Measurements from ENCODE around the gene AAMP.
A peak's percentile ranks its signal among the peaks of the same experiment; 100 is the strongest.

AAMP gene

DNA sequence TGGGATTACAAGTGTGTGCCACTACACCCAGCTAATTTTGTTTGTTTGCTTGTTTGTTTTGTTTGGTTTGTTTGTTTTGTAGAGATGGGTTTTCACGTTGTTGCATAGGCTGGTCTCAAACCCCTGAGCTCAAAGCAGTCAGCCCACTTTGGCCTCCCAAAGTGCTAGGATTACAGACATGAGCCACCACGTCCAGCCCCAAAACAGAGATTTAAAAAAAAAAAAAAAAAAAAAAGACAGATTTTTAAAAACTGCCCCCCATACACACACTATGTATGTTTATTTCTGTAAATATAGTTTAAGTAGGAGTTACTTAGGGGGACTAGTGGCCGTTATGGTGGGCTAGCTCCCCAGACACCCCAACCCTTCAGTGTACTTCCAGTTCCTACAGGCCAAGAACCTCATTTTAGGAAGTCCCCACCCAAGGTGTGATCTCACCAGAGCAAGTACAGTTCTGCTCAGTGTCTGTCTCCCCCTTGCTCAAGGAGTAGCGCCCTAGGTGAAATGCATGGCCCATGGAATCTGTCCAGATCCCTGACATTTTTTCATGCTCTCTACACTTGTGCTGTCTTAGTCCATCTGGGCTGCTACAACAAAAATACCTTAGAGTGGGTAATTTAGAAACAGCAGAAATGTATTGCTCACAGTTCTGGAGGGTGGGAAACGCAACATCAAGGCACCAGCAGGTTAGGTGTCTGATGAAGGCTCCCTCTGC lies 23.9 kb upstream of the AAMP start:
- no peak for DNase-seq (ENCODE audit: low read depth, low spot score)

DNA sequence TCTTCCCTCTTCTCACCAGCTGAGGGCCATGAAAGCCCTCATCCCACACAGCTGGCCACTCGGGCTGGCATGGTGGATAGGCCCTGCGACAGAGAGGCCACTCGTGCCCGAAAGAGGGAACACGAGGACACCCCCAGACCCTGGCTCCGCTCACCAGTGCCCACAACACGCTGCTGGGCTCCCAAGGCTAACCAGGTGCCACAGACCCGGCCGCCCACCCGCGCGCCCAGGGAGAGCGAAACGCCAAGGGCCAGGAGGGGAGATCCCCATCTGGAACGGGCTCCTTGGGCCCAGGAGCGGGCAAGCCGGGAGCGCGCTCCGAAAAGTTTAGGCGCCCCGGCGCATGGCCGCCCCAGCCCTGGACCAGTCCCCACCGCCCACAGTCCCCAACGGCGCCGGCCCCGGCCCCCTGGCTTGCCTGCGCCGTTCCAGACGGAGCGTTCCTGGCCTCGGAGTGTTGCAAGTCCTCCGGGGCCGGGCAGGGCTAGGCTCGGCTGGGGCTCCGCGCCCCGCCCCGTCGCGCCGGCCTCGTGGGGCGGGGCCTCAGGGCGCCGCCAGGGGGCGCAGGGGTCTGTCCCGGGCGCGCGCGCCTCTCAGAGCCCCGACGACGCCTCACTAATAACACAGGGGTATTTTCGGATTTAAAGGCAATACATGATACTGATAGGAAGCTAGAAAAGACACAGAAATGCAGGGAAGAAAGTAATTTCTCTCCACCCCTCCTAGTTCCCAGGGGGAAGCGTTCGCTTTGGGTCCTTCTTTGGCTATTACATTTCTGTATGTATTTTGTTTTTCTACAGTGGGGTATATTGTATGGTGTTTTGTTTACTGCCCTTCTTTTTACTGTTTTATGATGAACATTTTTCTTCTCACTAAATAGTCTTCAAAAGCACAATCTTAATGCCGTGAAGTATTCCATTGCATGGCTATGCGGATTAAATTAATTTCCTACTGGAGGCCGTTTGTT lies 22.4 kb upstream of the AAMP start, which contains the start of gene TMBIM1:
Gene TMBIM1 (minus strand): TSS at position 456 of the 967 bp plus-strand sequence. CDS start 10,362 bp downstream, outside the sequence.
- peak; percentile 75 for DNase-seq (ENCODE audit: low read depth, low spot score)

DNA sequence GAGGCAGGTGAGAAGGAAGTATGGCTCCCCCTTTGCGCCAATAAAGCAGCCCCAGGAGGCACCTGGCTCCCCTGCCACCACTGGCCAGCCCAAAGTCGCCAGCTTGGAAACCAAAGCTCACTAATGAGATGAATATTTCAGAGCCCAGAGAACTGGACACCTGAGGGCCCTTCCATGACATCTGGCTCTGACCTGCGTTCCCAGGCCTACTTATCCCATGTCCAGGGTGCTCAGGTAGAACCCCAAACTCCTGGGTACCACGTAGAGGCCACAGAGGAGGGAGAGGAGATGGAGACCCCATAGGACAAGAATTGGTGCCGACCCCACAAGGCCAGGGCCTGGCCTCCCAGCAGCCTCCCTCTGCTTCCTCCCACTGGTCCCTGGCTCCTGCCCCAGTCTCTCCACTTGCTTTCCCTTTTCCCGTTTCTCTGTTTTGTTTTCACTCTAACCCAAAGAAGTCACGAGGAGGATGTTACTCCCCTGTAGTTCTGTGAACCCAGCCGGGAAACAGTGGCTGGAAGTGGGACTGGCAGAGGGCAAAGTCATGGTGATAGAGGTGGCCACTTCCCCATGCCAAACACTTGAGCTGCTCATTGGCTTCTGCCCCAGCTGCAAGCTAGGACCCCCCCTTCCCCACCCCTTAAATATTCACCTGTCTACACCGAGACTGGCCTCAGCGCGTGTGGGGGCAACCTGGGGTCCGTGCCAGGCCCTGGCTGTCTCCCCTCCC lies 21.5 kb upstream of the AAMP start:
- DNase-seq (ENCODE audit: low read depth, low spot score), result no peak

DNA sequence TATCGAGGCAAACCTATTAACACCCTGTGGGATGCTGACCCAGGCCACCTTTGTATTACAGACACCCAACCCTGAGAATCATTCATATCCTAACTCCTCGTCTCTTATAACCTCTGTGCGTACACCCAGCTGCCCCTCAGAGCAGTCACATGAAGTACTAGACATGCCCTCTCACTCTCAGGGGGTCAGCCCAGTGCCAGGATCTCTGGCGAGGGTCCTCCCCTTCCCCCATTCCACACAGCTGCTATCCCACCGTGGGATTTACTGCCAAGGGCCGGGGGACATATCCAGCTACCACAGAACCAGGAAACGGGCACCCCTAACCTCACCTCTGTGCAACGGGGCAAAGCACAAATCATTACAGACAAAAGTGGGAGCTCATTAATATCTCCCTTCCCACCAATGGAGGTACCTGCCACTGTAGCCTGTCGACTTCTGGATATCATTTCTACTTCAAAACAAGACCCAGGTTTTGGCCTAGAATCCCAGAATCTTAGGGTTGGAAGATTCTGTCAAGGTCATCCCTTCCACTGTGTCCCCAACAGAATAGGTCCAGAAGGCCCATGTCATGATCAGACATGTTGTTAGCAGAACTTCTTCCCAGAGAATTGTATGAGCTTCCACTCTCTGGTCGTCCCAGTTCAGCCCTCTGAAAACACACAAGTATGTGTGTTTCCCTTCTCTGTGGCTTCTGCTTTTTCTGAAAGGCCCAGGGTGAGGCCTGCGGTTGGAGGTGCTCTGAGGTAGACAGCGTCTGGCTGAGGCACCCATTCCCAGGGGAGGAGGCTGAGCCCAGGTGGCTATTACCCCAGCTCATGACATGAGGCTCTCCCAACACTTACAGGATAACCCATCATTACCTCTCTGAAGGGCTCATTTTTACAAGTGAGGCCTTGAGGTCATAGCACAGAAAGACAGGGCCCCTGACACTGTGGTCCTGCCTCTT lies 20.7 kb upstream of the AAMP start:
- no peak for DNase-seq (ENCODE audit: low read depth, low spot score)

DNA sequence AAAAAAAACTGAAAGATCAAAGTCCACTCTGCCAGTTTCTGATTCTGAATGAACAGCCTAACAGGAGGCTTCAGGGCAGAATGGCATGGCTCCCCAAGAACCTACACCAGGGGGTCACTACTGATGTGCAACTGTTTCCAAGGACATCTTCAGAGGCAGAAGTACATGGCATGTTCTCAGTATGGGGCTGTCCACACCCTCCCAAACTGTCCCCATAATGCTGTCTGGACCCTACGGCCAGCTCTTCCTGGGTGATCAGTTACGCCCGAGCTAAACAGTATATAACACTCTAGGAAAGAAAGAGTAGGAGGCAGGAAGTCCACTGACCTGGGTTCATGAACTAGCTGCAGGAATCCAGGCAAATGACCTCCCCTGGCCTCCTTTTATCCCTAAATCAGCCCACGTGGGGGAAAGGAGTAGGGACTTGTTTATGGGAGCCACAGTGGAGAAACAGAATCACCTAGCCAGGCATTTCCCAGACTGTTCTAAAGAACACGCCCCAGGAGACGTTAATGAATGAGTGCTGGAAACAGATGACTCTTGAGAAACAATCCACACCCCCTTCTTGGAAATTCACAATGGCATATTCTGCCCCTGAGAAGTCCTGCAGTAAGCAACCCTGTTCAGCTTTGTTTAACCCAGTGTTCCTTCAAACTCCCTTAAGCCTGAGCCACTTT lies 19.8 kb upstream of the AAMP start:
- DNase-seq (ENCODE audit: low read depth, low spot score), result no peak

DNA sequence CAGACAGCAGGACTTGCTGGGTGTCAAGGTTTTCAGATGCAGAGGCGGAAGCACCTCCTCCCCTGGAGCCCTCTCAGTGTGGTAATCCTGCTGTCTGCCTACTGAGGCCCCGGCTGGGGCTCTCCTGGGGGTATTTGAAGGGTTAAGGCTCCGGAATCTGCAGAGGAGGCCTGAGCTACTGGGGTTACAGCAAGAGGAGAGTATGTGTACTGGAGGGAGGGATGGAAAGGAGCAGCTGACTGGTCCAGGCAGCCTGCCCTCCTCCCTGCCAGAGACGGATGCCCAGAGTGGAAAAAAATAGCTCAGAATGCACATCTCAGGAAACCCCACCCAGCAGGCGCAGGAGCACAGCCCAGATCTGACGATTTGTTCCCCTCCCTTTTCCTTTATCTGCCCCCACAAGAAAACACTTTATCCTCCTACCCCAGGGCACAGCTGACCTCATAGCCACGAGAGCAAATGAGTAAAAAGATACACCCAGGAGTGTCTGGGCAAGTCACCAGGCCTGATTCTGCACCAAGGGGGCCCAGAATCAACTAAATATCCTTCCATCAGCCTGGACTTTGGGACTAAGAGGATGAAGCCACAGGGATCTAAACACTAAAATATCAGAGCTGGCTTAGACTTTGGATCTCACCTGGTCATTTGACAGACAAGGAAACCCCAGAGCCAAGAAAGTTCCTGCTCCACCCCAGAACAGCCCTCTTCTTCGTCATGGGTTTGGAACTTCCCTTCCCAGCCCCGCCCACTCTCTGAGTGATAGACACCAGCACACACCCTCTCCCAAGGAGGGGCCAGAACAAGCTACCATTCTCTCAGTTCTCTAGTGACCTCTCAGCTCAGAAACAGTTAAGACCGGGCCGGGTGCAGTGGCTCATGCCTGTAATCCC lies 16.9 kb upstream of the AAMP start:
- peak; percentile 94 for DNase-seq (ENCODE audit: low read depth, low spot score)

DNA sequence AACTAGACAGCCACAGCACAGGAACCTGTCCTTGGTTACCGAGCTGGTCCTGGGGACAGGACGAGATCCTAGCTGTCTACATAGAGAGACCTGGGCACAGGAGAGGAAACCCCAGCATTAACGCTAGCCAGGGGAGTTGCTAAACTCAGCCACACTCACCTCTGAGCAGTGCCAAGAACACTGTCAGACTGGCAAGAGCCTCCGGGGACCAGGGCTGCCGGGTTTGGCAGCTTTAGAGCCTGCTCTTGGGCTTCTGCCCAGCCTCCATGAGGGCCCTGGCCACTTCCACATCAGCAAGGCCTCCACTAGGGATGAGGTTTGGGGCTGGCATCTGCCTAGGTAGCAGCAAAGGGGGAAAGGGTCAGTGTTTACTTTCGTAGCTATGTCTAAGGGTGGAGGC lies 15.7 kb upstream of the AAMP start:
- DNase-seq (ENCODE audit: low read depth, low spot score), result no peak

DNA sequence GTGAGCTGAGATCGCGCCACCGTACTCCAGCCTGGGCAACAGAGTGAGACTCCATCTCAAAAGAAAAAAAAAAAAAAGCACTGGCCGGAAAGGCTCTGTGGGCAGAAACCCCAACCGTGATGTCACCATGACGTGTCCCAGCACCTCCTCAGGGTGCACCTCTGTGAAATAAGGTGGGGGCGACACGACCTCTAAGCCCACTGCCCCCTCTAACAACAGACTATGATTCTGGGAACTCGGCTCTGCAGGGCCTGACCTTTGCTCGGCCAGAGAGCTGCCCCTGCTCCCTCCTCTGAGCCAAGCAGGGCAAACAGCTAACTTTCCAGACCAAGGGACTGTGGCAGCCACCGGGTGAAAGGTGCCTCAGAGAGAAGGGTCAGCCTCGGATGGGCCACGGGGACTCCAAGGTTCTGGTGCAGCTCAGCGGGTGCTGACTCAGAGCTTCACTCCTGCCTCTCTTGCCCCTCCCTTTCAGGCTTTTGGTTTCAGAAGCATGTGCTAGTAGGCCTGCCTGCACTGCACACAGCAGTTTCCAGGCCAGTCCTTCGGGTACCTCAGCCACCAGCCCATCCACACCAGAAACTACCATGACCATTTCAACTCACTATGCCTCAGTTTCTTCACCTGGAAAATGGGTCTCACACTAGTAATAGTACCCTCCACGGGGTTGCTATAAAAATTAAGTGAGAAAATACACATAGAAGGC lies 14.3 kb upstream of the AAMP start:
- DNase-seq (ENCODE audit: low read depth, low spot score), result peak; percentile 53

DNA sequence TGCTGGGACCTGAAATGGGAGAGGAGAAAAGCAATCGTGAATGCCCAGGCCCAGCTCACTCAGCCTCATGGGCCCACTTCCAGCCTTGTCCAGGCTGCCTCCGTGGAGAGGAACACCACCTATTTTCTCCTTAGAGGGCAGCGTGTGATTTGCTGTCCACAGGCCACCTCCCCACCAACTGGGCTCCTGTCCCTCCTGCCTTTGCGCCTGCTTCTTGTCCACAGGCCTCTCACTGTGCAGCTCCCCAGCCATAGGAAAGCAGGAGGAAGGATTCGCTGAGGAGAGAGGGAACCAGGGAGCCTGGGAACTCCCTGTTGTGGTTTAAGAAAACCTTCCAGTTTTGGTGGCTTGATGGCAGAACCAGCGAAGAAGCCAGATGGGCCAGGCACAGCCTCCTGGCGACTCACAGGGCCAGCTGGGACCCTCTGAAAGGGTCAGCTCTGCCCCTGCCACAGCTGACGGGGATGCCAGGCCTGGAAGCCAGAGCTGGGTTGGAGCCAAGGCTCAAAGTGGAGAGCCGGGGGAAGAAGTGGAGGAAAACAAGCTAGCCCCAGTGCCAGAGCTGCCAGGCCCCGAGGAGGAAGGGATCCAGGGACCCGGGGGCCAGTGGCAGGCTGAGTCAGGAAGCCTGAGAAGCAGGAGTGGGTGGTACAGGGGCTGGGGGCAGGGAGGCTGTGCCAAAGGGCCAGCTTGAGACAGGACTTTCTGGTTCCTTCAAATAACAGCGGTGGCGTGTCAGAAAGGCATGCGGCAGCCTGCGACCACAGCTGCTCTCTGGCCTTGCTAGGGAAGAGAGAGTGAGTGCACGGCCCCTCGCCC lies 12.4 kb upstream of the AAMP start:
- DNase-seq (ENCODE audit: low read depth, low spot score), result peak; percentile 80

DNA sequence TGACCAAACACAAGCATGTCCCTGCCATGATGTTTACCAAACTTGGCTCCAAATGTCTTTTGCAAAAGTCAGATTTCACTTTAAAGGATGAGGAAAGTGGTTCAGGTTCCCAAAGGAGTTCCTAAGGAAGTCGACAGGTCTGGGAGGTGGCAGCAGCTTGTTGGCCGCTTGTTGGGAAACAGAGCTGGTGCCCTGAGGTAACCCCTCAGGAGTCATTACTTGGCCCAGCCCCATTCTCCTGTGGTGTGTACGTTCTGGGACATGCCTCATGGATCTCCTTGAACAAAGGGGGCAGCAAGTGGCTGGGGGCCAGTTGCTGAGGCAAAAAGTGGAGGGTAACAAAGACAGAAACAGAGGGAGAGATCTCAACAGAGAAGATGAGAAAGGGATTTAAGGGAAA lies 11.5 kb upstream of the AAMP start:
- DNase-seq (ENCODE audit: low read depth, low spot score), result no peak

DNA sequence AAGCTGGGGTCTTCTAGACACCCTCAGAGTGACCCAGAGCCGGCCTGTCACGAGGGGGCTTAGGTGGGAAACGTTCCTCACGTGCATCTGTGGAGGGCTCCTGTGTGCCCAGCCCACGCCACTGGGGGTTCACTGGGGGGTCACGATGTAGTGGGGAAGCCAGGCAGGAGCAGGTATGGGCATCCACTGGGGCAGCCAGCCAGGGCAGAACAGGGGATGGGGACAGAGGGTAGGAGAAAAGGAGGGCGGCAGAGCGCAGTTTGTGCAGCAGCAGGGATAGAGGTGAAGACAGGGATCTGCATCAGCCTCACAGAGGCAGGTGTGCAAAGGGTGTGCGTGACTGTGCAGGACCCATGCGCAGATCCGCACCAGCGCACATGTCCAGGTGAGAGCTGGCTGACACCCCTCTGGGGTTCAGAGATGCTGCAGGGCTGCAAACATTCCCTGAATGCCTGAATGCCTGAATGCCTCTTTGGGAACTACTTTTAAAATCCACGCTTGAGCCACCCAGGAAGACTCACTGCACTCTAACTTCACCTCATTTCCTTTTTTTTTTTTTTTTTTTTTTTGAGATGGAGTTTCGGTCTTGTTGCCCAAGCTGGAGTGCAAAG lies 10.4 kb upstream of the AAMP start:
- DNase-seq (ENCODE audit: low read depth, low spot score), result no peak

DNA sequence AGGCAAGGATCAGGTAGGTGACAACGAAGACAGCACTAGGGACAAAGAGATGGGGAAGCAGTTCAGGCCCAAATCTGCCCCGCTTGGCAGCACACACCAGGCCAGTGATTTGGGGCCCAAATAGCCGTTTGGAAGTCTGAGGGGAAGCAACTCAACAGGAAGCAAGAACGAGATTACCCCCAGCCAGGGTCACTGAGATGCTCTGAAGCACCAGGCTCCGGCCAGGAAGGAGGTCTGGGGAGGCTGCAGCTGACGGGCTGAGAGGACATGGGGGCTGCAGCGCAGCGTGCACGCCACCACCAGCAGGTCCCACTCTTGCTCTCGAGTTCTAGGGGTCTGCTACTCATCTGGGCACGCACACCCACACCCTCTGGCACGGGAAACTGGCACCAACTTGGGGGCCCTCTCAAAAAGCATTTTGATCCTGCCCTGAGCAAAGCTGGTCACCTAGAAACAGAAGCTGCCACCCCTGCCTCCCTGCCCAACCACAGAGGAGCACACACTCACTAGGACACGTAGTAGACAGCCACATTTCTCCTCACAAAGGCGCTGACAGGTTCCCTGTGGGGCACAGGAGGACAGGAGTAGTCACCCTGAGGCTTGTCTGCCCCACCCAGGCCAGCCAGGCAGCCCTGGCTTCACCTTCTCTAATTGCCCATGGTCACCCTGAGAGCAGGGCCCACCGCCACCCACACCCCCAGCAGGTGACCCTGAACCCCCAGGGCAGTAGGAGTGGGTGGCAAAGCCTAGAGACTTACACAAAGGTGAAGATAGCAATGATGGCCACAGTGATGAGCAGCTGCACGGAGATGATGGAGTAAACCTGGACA lies 8.8 kb upstream of the AAMP start:
- DNase-seq (ENCODE audit: low read depth, low spot score), result no peak

DNA sequence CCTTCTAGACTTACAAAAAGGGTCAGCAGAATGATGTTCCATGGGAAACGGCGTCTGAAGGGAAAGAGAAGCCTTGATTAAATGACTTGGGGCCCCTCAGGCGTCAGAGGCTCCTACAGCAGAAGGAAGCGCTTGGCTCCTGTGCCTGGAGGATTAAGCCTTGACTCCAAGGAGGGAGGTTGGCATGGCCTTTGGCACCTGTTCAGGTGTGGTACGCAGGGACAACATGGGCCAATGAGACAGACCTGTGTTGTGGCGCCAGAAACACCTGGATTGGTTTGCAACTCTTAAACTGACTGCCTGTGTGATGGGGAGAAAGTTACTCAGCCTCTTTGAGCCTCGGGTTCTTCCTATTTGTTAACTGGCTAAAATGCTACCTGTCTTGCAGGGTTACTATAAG lies 8.0 kb upstream of the AAMP start:
- DNase-seq (ENCODE audit: low read depth, low spot score), result no peak

DNA sequence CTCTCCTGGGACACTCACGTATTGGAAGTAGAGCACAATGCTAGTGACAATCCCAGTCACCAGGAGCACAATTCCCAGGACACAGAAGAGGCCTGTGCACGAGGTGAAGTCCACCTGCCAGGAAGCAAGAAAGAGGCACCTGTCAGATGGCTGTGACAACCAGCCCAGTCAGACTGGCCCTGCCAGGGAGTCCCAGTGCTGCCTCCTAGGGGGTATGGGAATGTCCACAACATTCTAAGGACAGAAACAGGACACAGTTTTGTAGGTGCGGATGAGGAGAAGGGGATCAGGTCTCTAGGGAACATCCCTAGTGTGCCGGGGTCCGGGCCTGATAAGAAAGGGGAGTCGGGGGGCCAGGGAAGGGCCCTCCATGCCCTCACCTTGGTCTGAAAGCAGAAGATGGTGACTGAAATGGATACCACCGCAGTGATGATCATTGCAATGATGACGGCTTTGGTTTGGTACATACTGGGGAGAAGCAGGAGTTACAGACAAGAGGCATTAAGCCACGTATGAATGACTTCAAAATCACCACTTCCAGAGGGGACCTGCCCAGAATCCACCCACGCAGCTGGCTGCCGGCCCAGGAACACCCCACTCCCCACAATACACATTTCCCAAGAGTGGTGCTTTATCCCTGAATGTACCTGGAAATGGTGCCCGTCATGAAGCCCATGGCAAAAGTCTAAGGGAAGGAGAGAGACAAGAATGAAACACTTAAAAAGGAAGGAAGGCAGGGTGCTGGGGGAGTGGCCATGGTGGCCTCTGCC lies 7.2 kb upstream of the AAMP start:
- no peak for DNase-seq (ENCODE audit: low read depth, low spot score)

DNA sequence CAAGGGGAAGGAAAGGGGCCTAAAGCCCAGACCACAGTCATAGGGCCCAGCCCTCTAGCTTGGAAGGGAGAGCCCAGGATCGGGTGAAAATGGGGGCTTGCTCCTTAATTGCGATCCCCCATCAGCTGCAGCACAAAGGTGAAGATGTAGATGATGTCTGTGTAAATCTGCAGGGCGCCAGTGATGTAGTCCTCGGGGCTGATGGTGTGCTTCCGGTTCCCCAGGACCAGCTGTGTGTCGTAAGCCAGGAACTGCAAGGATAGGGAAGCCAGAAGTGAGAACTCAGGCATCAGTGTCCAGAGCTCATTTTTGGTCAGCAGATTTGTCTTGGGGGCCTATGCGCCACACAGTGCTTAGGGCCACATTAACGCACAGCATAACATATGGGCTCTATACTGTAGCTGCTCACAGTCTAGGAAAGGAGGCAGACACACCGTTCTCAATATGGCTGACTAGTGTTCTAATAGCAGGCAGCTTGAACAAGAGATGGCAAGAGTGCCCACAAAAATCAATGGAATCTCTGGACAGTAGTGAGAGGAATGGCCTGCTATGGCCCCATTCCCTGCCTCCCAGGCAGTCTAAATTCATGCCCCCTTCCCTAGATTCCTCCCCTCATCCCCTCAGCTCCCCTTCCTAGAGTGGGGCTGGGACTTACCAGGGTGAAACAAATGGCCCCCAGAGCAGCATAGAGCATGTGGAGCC lies 5.6 kb upstream of the AAMP start:
- DNase-seq (ENCODE audit: low read depth, low spot score), result no peak
